ENCODE measurements around the gene GRAMD1C.

- TF ChIP-seq, protein P1, sequence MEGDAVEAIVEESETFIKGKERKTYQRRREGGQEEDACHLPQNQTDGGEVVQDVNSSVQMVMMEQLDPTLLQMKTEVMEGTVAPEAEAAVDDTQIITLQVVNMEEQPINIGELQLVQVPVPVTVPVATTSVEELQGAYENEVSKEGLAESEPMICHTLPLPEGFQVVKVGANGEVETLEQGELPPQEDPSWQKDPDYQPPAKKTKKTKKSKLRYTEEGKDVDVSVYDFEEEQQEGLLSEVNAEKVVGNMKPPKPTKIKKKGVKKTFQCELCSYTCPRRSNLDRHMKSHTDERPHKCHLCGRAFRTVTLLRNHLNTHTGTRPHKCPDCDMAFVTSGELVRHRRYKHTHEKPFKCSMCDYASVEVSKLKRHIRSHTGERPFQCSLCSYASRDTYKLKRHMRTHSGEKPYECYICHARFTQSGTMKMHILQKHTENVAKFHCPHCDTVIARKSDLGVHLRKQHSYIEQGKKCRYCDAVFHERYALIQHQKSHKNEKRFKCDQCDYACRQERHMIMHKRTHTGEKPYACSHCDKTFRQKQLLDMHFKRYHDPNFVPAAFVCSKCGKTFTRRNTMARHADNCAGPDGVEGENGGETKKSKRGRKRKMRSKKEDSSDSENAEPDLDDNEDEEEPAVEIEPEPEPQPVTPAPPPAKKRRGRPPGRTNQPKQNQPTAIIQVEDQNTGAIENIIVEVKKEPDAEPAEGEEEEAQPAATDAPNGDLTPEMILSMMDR (conservative IDR thresholded peaks at IDR 0.05; ENCODE audit: low read length), result no peak
- TF ChIP-seq EZH2phosphoT487 (IDR thresholded peaks at IDR 0.05; ENCODE audit: borderline replicate concordance, low read depth, low read length), result no peak
Measured at GRCh38 chr3:113852506-113852905, 13.9 kb downstream of the GRAMD1C start.

Measured in OCI-LY7 (cell line).